Erythroblast (primary cell): ENCODE results near the gene TBX18.

ENCODE experiments used
- GATA1 ChIP-seq: IDR thresholded peaks from 2 replicates; pipeline ENCODE4 v1.6.1; 2011; ENCODE audit warnings: low read depth, mild to moderate bottlenecking, control low read depth, low read length, moderate library complexity
- POLR2A ChIP-seq: IDR thresholded peaks from 2 replicates; pipeline ENCODE4 v1.6.1; 2011; ENCODE audit warnings: mild to moderate bottlenecking, low read length

- TF ChIP-seq POLR2A (no peak), GATA1 (no peak)
These were observed 45.2 kb downstream of the TBX18 start for GRCh38 chr6:84719152-84719551.
